Peyer's patch (tissue), 4 donors: Measurements from ENCODE around the gene TTLL5. TPM values are rescaled to one million over a fixed set of nuclear protein-coding genes. Genes with fewer than 3 reads are reported as not detected.
"Not testable (repeated sequence)": the region's sequence is repeated elsewhere in the genome, so short reads cannot be mapped to it uniquely, and the experiment has no call there.

ENCODE experiments used
- DNase-seq, 3 donors: peaks; one replicate each; pipeline ENCODE4 v3.0.0-alpha.2; 2017 to 2019
- H3K27ac ChIP-seq, 4 donors: fragments of 200-600 bp; sonication (generic); one replicate each; pipeline ENCODE4 v1.5.1; 2016 to 2019
- H3K27me3 ChIP-seq, 2 donors: fragments of 200-600 bp; sonication (generic); one replicate each; pipeline ENCODE4 v1.5.1; 2019
- H3K36me3 ChIP-seq, 3 donors: fragments of 200-600 bp; sonication (generic); one replicate each; pipeline ENCODE4 v1.5.1; 2016 to 2019
- H3K4me1 ChIP-seq, 4 donors: fragments of 200-600 bp; sonication (generic); one replicate each; pipeline ENCODE4 v1.5.1; 2016 to 2019
- H3K4me3 ChIP-seq, 4 donors: fragments of 200-600 bp; sonication (generic); 1 replicate in 3 of 4; 2 replicates in 1 of 4; pipeline ENCODE4 v1.5.1; 2016 to 2019; ENCODE audit warnings: mild to moderate bottlenecking in 1 of 4
- H3K9me3 ChIP-seq, 4 donors: fragments of 200-600 bp; sonication (generic); one replicate each; pipeline ENCODE4 v1.5.1; 2016 to 2019; ENCODE audit warnings: mild to moderate bottlenecking in 1 of 4
- CTCF ChIP-seq, 6 experiments: fragments of 450-650 bp in 4 of 6; fragments of 200-600 bp in 2 of 6; sonication (generic) in 1 of 6; IDR thresholded peaks; one replicate each; pipeline ENCODE4 v1.5.1; 2017 to 2019; ENCODE audit warnings: antibody characterized with exemption in 6 of 6, mild to moderate bottlenecking in 3 of 6, moderate library complexity in 1 of 6
- POLR2A ChIP-seq, 2 donors: fragments of 450-650 bp; IDR thresholded peaks; one replicate each; pipeline ENCODE4 v1.5.1; 2017; ENCODE audit warnings: antibody characterized with exemption in 2 of 2, mild to moderate bottlenecking in 2 of 2, moderate library complexity in 2 of 2
- total RNA-seq, 4 donors: library from RNA; depleted of rRNA; stranded (reverse); fragments of >200 nt; gene quantifications; one replicate each; pipeline ENCODE4 v1.1.0, GENCODE V29; 2016

TTLL5 gene
- total RNA-seq, 4 donors from 2014 or later = 33.6 to 82.5 (median 46.4) TPM

GRCh38 chr14:75689012-75689411 is 28.0 kb downstream of the TTLL5 start:
- no peak for DNase-seq
- H3K9me3 ChIP-seq = no peaks in the 10 kb centered on the region
- no peak overlapping the region for H3K4me3 ChIP-seq
- H3K27ac ChIP-seq = no peak overlapping the region
- peaks cover 0 to 56% (median 0%) of the 10 kb centered on the region in 3 donors for H3K36me3 ChIP-seq
- no peaks in the 10 kb centered on the region for H3K27me3 ChIP-seq
- no peak for TF ChIP-seq POLR2A (IDR thresholded peaks at IDR 0.05)
- TF ChIP-seq CTCF (IDR thresholded peaks at IDR 0.05) = no peak
- no peaks in the 10 kb centered on the region for H3K4me1 ChIP-seq

- Histone ChIP-seq H3K36me3 (peaks cover 0 to 57% (median 0%) of the 10 kb centered on the region in 3 donors), H3K27ac (no peak overlapping the region), H3K27me3 (no peaks in the 10 kb centered on the region), H3K4me3 (no peak overlapping the region), H3K4me1 (no peaks in the 10 kb centered on the region), H3K9me3 (no peaks in the 10 kb centered on the region)
- no peak for TF ChIP-seq CTCF (IDR thresholded peaks at IDR 0.05)
- no peak for TF ChIP-seq POLR2A (IDR thresholded peaks at IDR 0.05)
- no peak for DNase-seq
Observed at GRCh38 chr14:75690010-75690409, 29.0 kb downstream of the TTLL5 start.

- H3K27ac ChIP-seq, H3K4me1 ChIP-seq, H3K27me3 ChIP-seq, H3K4me3 ChIP-seq, DNase-seq, H3K9me3 ChIP-seq: not testable (repeated sequence)
- peaks cover 0 to 68% (median 0%) of the 10 kb centered on the region in 3 donors for H3K36me3 ChIP-seq
Observed at GRCh38 chr14:75695025-75695424, 34.0 kb downstream of the TTLL5 start.

GRCh38 chr14:75697386-75697785 is 36.3 kb downstream of the TTLL5 start:
- no peak for TF ChIP-seq POLR2A (IDR thresholded peaks at IDR 0.05)
- no peak for TF ChIP-seq CTCF (IDR thresholded peaks at IDR 0.05)
- Histone ChIP-seq H3K9me3 (no peaks in the 10 kb centered on the region), H3K4me1 (no peaks in the 10 kb centered on the region), H3K36me3 (peaks cover 0 to 65% (median 0%) of the 10 kb centered on the region in 3 donors), H3K27ac (no peak overlapping the region), H3K4me3 (no peak overlapping the region), H3K27me3 (no peaks in the 10 kb centered on the region)
- no peak for DNase-seq

GRCh38 chr14:75697918-75698317 is 36.9 kb downstream of the TTLL5 start:
- Histone ChIP-seq H3K4me3 (no peak overlapping the region), H3K27me3 (no peaks in the 10 kb centered on the region), H3K9me3 (no peaks in the 10 kb centered on the region), H3K36me3 (peaks cover 0 to 66% (median 0%) of the 10 kb centered on the region in 3 donors), H3K4me1 (no peaks in the 10 kb centered on the region), H3K27ac (no peak overlapping the region)
- no peak for DNase-seq
- no peak for TF ChIP-seq CTCF (IDR thresholded peaks at IDR 0.05)
- TF ChIP-seq POLR2A (IDR thresholded peaks at IDR 0.05) = no peak

GRCh38 chr14:75699331-75699730 is 38.3 kb downstream of the TTLL5 start:
- no peak overlapping the region for H3K4me3 ChIP-seq
- H3K27me3 ChIP-seq = no peaks in the 10 kb centered on the region
- no peak for DNase-seq
- no peaks in the 10 kb centered on the region for H3K4me1 ChIP-seq
- H3K9me3 ChIP-seq = no peaks in the 10 kb centered on the region
- TF ChIP-seq CTCF (IDR thresholded peaks at IDR 0.05) (no peak), POLR2A (IDR thresholded peaks at IDR 0.05) (no peak)
- no peak overlapping the region for H3K27ac ChIP-seq
- H3K36me3 ChIP-seq = peaks cover 0 to 57% (median 0%) of the 10 kb centered on the region in 3 donors
